GM19238 (cell line): Measurements from ENCODE around the gene TRAT1.

Experiments used
- DNase-seq: peaks from one replicate; pipeline ENCODE4 v3.0.0; 2011; ENCODE audit warnings: low spot score; ENCODE audit not compliant: insufficient read length

The TRAT1 gene

GRCh38 chr3:108849075-108849474 lies 26.5 kb downstream of the TRAT1 start:
- no peak for DNase-seq

GRCh38 chr3:108861401-108861800 lies 38.8 kb downstream of the TRAT1 start:
- no peak for DNase-seq

GRCh38 chr3:108862865-108863798 lies 40.5 kb downstream of the TRAT1 start:
- DNase-seq = no peak

GRCh38 chr3:108863799-108864135 lies 41.2 kb downstream of the TRAT1 start:
- DNase-seq = no peak

GRCh38 chr3:108877901-108878300 lies 55.3 kb downstream of the TRAT1 start:
- DNase-seq = no peak

- DNase-seq = no peak
These were observed 57.3 kb downstream of the TRAT1 start for GRCh38 chr3:108879915-108880314.

- DNase-seq = no peak
These were observed 60.2 kb downstream of the TRAT1 start for GRCh38 chr3:108882762-108883161.

GRCh38 chr3:108883373-108883772 lies 60.8 kb downstream of the TRAT1 start:
- DNase-seq = no peak

GRCh38 chr3:108887121-108887520 lies 64.5 kb downstream of the TRAT1 start:
- no peak for DNase-seq

- no peak for DNase-seq
These were observed 65.2 kb downstream of the TRAT1 start for GRCh38 chr3:108887777-108888176.

GRCh38 chr3:108891833-108892232 lies 69.2 kb downstream of the TRAT1 start:
- DNase-seq = no peak

- no peak for DNase-seq
These were observed 72.4 kb downstream of the TRAT1 start for GRCh38 chr3:108894981-108895380.

GRCh38 chr3:108897883-108898282 lies 75.3 kb downstream of the TRAT1 start:
- no peak for DNase-seq

GRCh38 chr3:108899530-108899929 lies 76.9 kb downstream of the TRAT1 start:
- no peak for DNase-seq
